Endothelial cell of umbilical vein (primary cell): Measurements from ENCODE around the gene CD300LF. TPM values are rescaled to one million over a fixed set of nuclear protein-coding genes. Genes with fewer than 3 reads are reported as not detected.

Experiments used
- BruUV-seq: library from RNA; stranded (reverse); fragments of 400-500 nt; replicated peaks from 2 replicates; lab custom pipeline; 2021; lab: Mats Ljungman, UMichigan
- CTCF ChIA-PET: fragments of 300-600, 350-600 bp; sonication (Branson Sonifier 250); formaldehyde crosslinking; loops from one replicate; lab custom pipeline; 2021; ENCODE audit warnings: antibody characterized with exemption, inconsistent platforms; lab: Charles Lee
- POLR2A ChIA-PET: fragments of 300-600, 350-600 bp; sonication (Branson Sonifier 250); formaldehyde crosslinking; loops from one replicate; lab custom pipeline; 2021; ENCODE audit warnings: antibody characterized with exemption, inconsistent platforms; lab: Charles Lee
- DNase-seq: peaks from one replicate; pipeline ENCODE4 v3.0.0-alpha.2; 2011; ENCODE audit warnings: low read depth, low spot score
- FAIRE-seq: peaks from 2 replicates; lab custom pipeline; 2011; peaks lifted over from hg19 to GRCh38; lab: Jason Lieb, UNC
- H2AFZ ChIP-seq: 2 replicates; pipeline ENCODE4 v1.6.0; 2012; ENCODE audit warnings: low read depth, low read length, control low read depth, inconsistent platforms
- H3K27ac ChIP-seq: 2 replicates; pipeline ENCODE4 v1.5.1; 2011; ENCODE audit warnings: low read depth, mild to moderate bottlenecking, control low read depth, low read length, moderate library complexity; ENCODE audit not compliant: insufficient read depth
- H3K27me3 ChIP-seq, 2 experiments: 2 replicates each; pipeline versions ENCODE4 v1.6.0 to v1.6.1; 2011; ENCODE audit warnings: low read length in 2 of 2, mixed read lengths in 1 of 2; ENCODE audit not compliant: control insufficient read depth in 2 of 2, insufficient read depth in 2 of 2
- H3K36me3 ChIP-seq, 2 experiments: 2 replicates in 1 of 2; 3 replicates in 1 of 2; pipeline ENCODE4 v1.5.1; 2011; ENCODE audit warnings: low read length in 2 of 2, mild to moderate bottlenecking in 1 of 2, moderate library complexity in 1 of 2; ENCODE audit not compliant: control insufficient read depth in 2 of 2, insufficient read depth in 2 of 2; ENCODE audit errors: extremely low read depth in 1 of 2
- H3K4me1 ChIP-seq: 3 replicates; pipeline ENCODE4 v1.5.1; 2011; ENCODE audit warnings: mild to moderate bottlenecking, low read length; ENCODE audit not compliant: control insufficient read depth, insufficient read depth; ENCODE audit errors: extremely low read depth
- H3K4me2 ChIP-seq: 2 replicates; pipeline ENCODE4 v1.6.1; 2011; ENCODE audit warnings: low read length, control low read depth, mixed read lengths; ENCODE audit not compliant: insufficient read depth
- H3K4me3 ChIP-seq, 3 experiments: fragments of 200-600 bp in 1 of 3; sonication (generic), shearing (Covaris generic) in 1 of 3; replicated peaks in 1 of 3; 2 replicates each; pipeline ENCODE4 v1.5.1; 2011 to 2016; ENCODE audit warnings: control low read depth in 3 of 3, low read length in 3 of 3, mild to moderate bottlenecking in 2 of 3, inconsistent platforms in 1 of 3, low read depth in 1 of 3, moderate library complexity in 1 of 3; ENCODE audit not compliant: insufficient read depth in 1 of 3
- H3K79me2 ChIP-seq: 2 replicates; pipeline ENCODE4 v1.6.0; 2012; ENCODE audit warnings: low read length, inconsistent platforms; ENCODE audit not compliant: control insufficient read depth, insufficient read depth
- H3K9ac ChIP-seq: replicated peaks from 2 replicates; pipeline ENCODE3; 2011; ENCODE audit warnings: low read length, control low read depth; ENCODE audit not compliant: insufficient read depth; ENCODE audit errors: extremely low read depth
- H3K9me1 ChIP-seq: replicated peaks from 3 replicates; pipeline ENCODE4 v1.6.0; 2011; ENCODE audit warnings: mild to moderate bottlenecking, low read length; ENCODE audit not compliant: control insufficient read depth, insufficient read depth; ENCODE audit errors: extremely low read depth
- H3K9me3 ChIP-seq: replicated peaks from 2 replicates; pipeline ENCODE4 v1.5.1; 2012; ENCODE audit warnings: low read length, inconsistent platforms; ENCODE audit not compliant: control insufficient read depth, insufficient read depth
- H4K20me1 ChIP-seq: replicated peaks from 2 replicates; pipeline ENCODE3; 2011; ENCODE audit warnings: mild to moderate bottlenecking, low read length; ENCODE audit not compliant: control insufficient read depth, insufficient read depth; ENCODE audit errors: extremely low read depth
- CTCF ChIP-seq, 2 donors: IDR thresholded peaks; 1 replicate in 1 of 2; 2 replicates in 1 of 2; pipeline ENCODE4 v1.5.1; 2011; ENCODE audit warnings: low read length in 2 of 2, mild to moderate bottlenecking in 2 of 2, moderate library complexity in 2 of 2, control low read depth in 1 of 2, inconsistent platforms in 1 of 2, low read depth in 1 of 2; ENCODE audit not compliant: insufficient read depth in 1 of 2; ENCODE audit errors: extremely low read depth in 1 of 2
- EZH2 ChIP-seq: IDR thresholded peaks from 2 replicates; pipeline ENCODE4 v1.6.1; 2012; ENCODE audit warnings: borderline replicate concordance, low read depth, mild to moderate bottlenecking, moderate library complexity, low read length, inconsistent platforms; ENCODE audit not compliant: severe bottlenecking
- FOS ChIP-seq: IDR thresholded peaks from 2 replicates; pipeline ENCODE4 v1.6.1; 2011; ENCODE audit warnings: mild to moderate bottlenecking, low read length, moderate library complexity, borderline replicate concordance; ENCODE audit not compliant: insufficient read depth
- GATA2 ChIP-seq: IDR thresholded peaks from 2 replicates; pipeline ENCODE4 v1.7.0; 2011; ENCODE audit warnings: low read depth, mild to moderate bottlenecking, moderate library complexity, mixed read lengths, low read length; ENCODE audit not compliant: insufficient read length, insufficient read depth
- JUN ChIP-seq: IDR thresholded peaks from 2 replicates; pipeline ENCODE4 v1.6.1; 2011; ENCODE audit warnings: borderline replicate concordance, low read depth; ENCODE audit not compliant: insufficient read length, insufficient read depth
- MAX ChIP-seq: IDR thresholded peaks from 2 replicates; pipeline ENCODE4 v1.6.1; 2011; ENCODE audit not compliant: insufficient read depth, insufficient read length
- MYC ChIP-seq: IDR thresholded peaks from one replicate; pipeline ENCODE4 v1.6.1; 2011; ENCODE audit warnings: mild to moderate bottlenecking, low read depth, low read length
- POLR2A ChIP-seq: IDR thresholded peaks from 2 replicates; pipeline ENCODE4 v1.6.1; 2012; ENCODE audit warnings: low read depth, mild to moderate bottlenecking, control low read depth, low read length
- POLR2AphosphoS5 ChIP-seq: IDR thresholded peaks from 2 replicates; pipeline ENCODE4 v1.6.1; 2012; ENCODE audit warnings: low read depth, mild to moderate bottlenecking, control low read depth, low read length, moderate library complexity; ENCODE audit not compliant: insufficient read depth
- dilution Hi-C: fragments of 300-500 bp; cut with MboI; formaldehyde crosslinking; loops from one replicate; pipeline ENCODE4 v1.15.0; 2019; ENCODE audit warnings: low sequenced_read_pairs; ENCODE audit not compliant: extremely low pct_ligation_motif_present
- intact Hi-C: fragments of 100-400 bp; cut with micrococcal nuclease; formaldehyde crosslinking; loops from one replicate; pipeline ENCODE4 v1.10.0; 2022
- polyA plus RNA-seq, 4 experiments: library from polyadenylated mRNA; depleted of rRNA in 3 of 4; stranded (reverse) in 3 of 4; unstranded in 1 of 4; fragments of >200 nt; gene quantifications; 2 replicates each; pipeline versions ENCODE4 v1.2.1 to v1.2.3, GENCODE V29; 2011 to 2012; ENCODE audit warnings: missing spikeins in 1 of 4
- total RNA-seq: library from RNA; stranded (reverse); gene quantifications from 2 replicates; pipeline ENCODE4 v1.2.3, GENCODE V29; 2021

CD300LF gene
- total and polyA plus RNA-seq, 2 donors (not counting 3 experiments of a cell fraction or from before 2014, with no cell fraction given): not detected

GRCh38 chr17:74742153-74742515 lies 29.4 kb upstream of the CD300LF start:
- Histone ChIP-seq H3K4me3 (no peak overlapping the region), H2AFZ (no peak overlapping the region), H3K9me3 (no peaks in the 10 kb centered on the region), H3K4me2 (peak overlapping the region; percentile 35), H3K36me3 (no peaks in the 10 kb centered on the region), H3K79me2 (no peaks in the 10 kb centered on the region), H3K9me1 (no peaks in the 10 kb centered on the region), H3K27me3 (peaks cover 17 to 26% of the 10 kb centered on the region in 2 experiments), H3K27ac (no peak overlapping the region), H3K9ac (no peak overlapping the region), H3K4me1 (peaks cover 8% of the 10 kb centered on the region), H4K20me1 (no peaks in the 10 kb centered on the region)
- CTCF ChIA-PET: interaction anchor here (0.7 to 2.5 kb wide), 5 partner anchors 29 to 215 kb away, joined by 3 to 15 read pairs (median 3); no protein-coding TSS in a partner anchor
- FAIRE-seq: peak; percentile 82
- peak; percentile 37 for DNase-seq
- POLR2A ChIA-PET: no interaction called here
- no peak for TF ChIP-seq GATA2
- TF ChIP-seq MYC: no peak
- no peak for TF ChIP-seq POLR2AphosphoS5
- TF ChIP-seq FOS: no peak
- no peak for TF ChIP-seq POLR2A
- TF ChIP-seq JUN: no peak
- no peak for TF ChIP-seq EZH2
- TF ChIP-seq MAX: no peak
- TF ChIP-seq CTCF (IDR thresholded peaks at IDR 0.05; ENCODE audit: extremely low read depth in 1 of 2, insufficient read depth in 1 of 2, low read depth in 1 of 2, low read length in 2 of 2): no peak
- BruUV-seq: no TSS peak
- intact Hi-C loops (loop anchor here (5.0 to 10.0 kb wide), 2 partner anchors 50 to 1427 kb away; partner anchors contain the start of gene CDC42EP4), dilution Hi-C loops (no loop called here)
